HG03354 (cell line): ENCODE results near the gene IRX4.

ENCODE experiments used
- ATAC-seq: cut with Tn5 transposase; IDR thresholded peaks from one replicate; pipeline ENCODE4 v1.9.1; 2021; ENCODE audit warnings: mild to moderate bottlenecking; ENCODE audit not compliant: unreplicated experiment, poor library complexity, severe bottlenecking

Gene IRX4

DNA sequence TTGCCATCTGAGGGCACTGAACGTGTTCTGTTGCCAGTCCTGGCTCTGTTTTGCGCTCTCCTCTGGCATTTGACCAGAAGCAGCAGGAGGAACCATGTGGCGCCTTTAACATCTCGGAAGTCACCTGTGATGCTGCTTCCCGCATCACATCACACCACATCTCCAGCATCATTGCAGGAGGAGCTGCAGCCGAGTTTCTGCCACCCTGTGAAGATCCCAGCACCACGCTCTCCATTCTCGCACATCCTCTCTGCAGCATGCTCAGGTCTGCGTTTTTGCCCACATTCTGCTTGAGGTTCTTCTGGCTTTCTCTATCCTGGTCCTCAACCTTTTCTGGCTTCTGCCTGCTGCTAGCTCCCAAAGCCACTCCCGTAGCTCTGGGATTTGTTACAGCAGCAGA is 11.0 kb upstream of the IRX4 start:
- ATAC-seq, result no peak

- ATAC-seq, result no peak
Observed at GRCh38 chr5:1892685-1893445, 10.1 kb upstream of the IRX4 start.

DNA sequence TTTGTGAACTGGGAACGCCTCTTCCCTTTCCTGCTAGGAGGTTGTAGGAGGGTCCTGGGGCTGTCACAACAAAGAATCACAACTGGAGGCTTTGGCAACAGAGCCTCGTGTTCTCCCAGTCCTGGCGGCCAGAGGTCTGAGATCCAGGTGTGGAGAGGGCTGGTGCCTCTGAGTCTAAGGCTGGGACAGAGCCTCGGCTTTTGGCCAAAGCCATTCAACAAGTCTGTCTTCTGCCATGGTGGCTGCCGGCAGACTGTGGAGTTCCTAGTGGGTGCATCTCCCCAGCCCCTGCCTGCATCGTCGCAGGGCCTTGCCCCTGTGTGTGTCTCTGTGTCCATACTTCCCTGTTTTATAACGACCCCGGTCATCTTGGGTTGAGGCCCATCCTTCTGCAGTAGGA is 9.5 kb upstream of the IRX4 start:
- ATAC-seq, result no peak

GRCh38 chr5:1891391-1891790 is 8.7 kb upstream of the IRX4 start:
- no peak for ATAC-seq

- no peak for ATAC-seq
Observed at GRCh38 chr5:1890296-1890695, 7.6 kb upstream of the IRX4 start.

GRCh38 chr5:1889321-1890065 is 6.8 kb upstream of the IRX4 start:
- ATAC-seq, result no peak

- no peak for ATAC-seq
Observed at GRCh38 chr5:1888541-1889251, 6.0 kb upstream of the IRX4 start.

GRCh38 chr5:1887588-1888360 is 5.0 kb upstream of the IRX4 start:
- ATAC-seq, result no peak

DNA sequence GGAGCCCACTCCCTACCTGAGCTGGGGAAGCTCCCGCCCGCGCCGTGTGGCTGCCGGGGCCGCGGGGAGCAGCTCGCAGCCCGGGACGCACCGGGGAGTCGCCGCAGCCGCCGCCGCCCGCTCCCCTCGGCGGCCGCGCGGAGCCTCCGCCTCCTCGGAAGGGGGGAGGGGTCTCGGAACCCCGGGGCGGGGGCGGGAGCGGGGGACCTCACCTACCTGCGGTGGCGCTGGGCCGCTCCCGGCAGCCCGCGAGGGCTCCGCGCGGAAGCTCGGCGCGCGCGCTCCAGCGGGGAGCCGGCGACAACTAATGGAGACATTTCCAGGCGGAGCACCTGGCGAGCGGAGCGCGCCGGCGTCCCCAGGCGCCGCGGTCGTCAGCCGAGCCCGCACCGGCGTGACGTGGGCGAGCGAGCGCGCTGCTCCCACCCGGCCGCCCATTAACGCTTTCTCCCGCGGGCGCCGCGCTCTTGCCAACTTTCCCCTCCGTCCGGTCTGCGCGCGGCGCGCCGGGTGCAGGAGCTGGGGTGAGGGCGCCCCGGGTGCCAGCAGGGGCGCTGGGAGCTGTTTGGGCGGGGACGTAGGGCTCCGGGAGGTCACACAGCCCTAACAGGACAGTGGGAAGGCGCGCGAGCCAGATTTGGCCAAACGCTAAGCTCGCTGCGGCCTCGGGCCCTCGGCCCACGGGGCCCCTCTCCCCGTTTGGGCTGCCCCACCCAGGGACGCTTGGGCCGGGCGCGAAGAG is 4.3 kb upstream of the IRX4 start:
- no peak for ATAC-seq

- no peak for ATAC-seq
Observed at GRCh38 chr5:1885868-1886845, 3.4 kb upstream of the IRX4 start.

GRCh38 chr5:1885404-1885755 is 2.7 kb upstream of the IRX4 start:
- ATAC-seq, result no peak

- no peak for ATAC-seq
Observed at GRCh38 chr5:1884678-1885403, 2.1 kb upstream of the IRX4 start.

DNA sequence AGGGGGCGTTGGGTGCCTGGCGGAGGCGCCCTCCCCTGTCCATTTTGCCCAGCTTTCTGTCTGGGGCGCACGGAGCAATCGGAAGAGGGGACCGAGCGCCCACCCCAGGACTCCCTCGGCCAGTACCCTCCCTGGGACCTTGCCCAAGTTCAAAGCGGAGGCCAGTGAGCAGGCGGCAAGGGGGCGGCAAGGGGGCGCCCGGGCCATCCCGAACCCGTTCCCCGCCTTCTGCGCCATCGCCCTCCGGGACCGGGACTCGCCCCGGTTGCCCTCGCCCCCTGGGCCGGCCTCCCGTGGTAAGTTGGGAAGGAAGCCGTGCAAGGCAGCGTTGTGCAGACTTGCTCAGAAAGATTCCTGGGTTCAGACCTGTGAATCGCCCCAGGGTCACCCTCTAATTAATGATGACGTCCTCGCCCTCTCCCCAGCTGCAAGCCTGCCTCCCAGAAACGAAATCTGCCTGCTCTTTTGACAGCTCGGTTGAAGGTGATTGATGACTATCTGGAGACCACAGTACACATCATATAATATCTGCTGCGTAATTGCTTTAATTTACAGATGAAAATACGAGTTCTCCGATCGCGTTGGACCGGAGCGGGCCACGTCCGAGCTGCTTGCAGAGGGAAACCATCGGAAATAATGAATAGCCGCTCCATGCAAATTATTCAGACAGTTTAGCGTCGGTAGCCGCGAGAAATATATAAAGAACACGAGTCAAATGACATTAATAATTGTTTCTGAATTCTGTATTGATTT is 1.4 kb upstream of the IRX4 start:
- no peak for ATAC-seq

GRCh38 chr5:1883120-1883924 is 597 bp upstream of the IRX4 start:
- ATAC-seq, result no peak

GRCh38 chr5:1881731-1882336 is 891 bp downstream of the IRX4 start:
- ATAC-seq, result no peak

DNA sequence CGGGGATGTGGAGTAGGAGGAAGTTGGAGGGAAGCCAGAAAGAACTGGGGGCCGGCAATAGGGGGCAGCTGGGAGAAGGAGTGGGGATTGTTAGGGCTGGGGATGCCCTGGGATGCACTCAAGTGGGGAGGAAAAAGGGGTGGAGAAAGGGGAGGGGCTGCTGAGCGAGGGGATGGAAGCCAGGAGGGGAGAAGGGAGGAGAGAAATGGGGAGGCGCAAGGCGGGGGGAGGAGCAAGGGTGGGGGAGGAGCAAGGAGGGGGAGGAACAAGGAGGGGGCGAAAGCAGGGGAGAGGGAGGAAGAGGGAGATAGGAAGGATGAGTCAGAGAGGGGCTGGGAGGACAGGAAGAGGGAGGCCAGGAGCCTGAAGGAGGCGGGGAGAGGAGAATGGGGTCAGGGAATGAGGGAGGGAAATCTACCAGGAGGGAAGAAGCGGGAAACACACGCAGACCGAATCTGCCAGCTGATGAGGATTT is 1.6 kb downstream of the IRX4 start:
- ATAC-seq, result no peak
